Activated T-cell treated with anti-CD3 and anti-CD28 coated beads, Interleukin-2, amount 50 U/mL, for 4 hours (primary cell): ENCODE data around the gene FOXP1. TPM values are rescaled to one million over a fixed set of nuclear protein-coding genes. Genes with fewer than 3 reads are reported as not detected.

ENCODE experiments used
- ATAC-seq, 2 donors: fragments of 200-7000 bp; cut with Tn5 transposase; one replicate each; pipeline ENCODE4 v1.10.0; 2021
- DNase-seq: peaks from one replicate; pipeline ENCODE4 v3.0.0-alpha.2; 2020
- H3K27me3 Mint-ChIP-seq: one replicate; pipeline ENCODE4 v1.8.0; 2021; ENCODE audit warnings: low read depth, mixed read lengths
- H3K36me3 Mint-ChIP-seq: one replicate; pipeline ENCODE4 v1.8.0; 2022; ENCODE audit warnings: mixed read lengths; ENCODE audit not compliant: insufficient read depth
- H3K4me1 Mint-ChIP-seq: one replicate; pipeline ENCODE4 v1.8.0; 2021; ENCODE audit warnings: low read depth, mixed read lengths
- H3K4me3 Mint-ChIP-seq: one replicate; pipeline ENCODE4 v1.8.0; 2021; ENCODE audit warnings: mild to moderate bottlenecking, moderate library complexity, mixed read lengths
- H3K9me3 Mint-ChIP-seq: one replicate; pipeline ENCODE4 v1.8.0; 2021; ENCODE audit warnings: mixed read lengths
- total RNA-seq, 3 donors: library from RNA; stranded (reverse); gene quantifications; one replicate each; pipeline ENCODE4 v1.2.1, GENCODE V29; 2021

FOXP1 gene
- total RNA-seq, 3 donors from 2014 or later = 251 to 263 (median 256) TPM

- Mint-ChIP-seq H3K4me3 (peak overlapping the region; percentile 5), H3K4me1 (peaks cover 88% of the 10 kb centered on the region), H3K36me3 (peaks cover 4% of the 10 kb centered on the region), H3K27me3 (no peaks in the 10 kb centered on the region), H3K9me3 (no peaks in the 10 kb centered on the region)
- peak; percentile 21 to 23 for ATAC-seq
- DNase-seq = no peak
Observed at GRCh38 chr3:71416876-71417275, 166.7 kb downstream of the FOXP1 start.

GRCh38 chr3:71415681-71416122 lies 167.8 kb downstream of the FOXP1 start:
- H3K4me3 Mint-ChIP-seq = peak overlapping the region; percentile 45
- ATAC-seq (peak in 1 of 2 donors; percentile 18), DNase-seq (no peak)
- peaks cover 84% of the 10 kb centered on the region for H3K4me1 Mint-ChIP-seq
- H3K27me3 Mint-ChIP-seq = no peaks in the 10 kb centered on the region
- no peaks in the 10 kb centered on the region for H3K9me3 Mint-ChIP-seq
- H3K36me3 Mint-ChIP-seq = peaks cover 8% of the 10 kb centered on the region

- DNase-seq (no peak), ATAC-seq (no peak)
- no peaks in the 10 kb centered on the region for H3K9me3 Mint-ChIP-seq
- H3K4me3 Mint-ChIP-seq = no peak overlapping the region
- peaks cover 6% of the 10 kb centered on the region for H3K36me3 Mint-ChIP-seq
- peaks cover 89% of the 10 kb centered on the region for H3K4me1 Mint-ChIP-seq
- no peaks in the 10 kb centered on the region for H3K27me3 Mint-ChIP-seq
Observed at GRCh38 chr3:71414189-71414927, 169.2 kb downstream of the FOXP1 start.

GRCh38 chr3:71413572-71413971 lies 170.0 kb downstream of the FOXP1 start:
- ATAC-seq (no peak), DNase-seq (no peak)
- Mint-ChIP-seq H3K36me3 (peaks cover 6% of the 10 kb centered on the region), H3K9me3 (no peaks in the 10 kb centered on the region), H3K4me3 (no peak overlapping the region), H3K27me3 (no peaks in the 10 kb centered on the region), H3K4me1 (peaks cover 90% of the 10 kb centered on the region)

- no peak overlapping the region for H3K4me3 Mint-ChIP-seq
- peaks cover 26% of the 10 kb centered on the region for H3K36me3 Mint-ChIP-seq
- ATAC-seq (no peak), DNase-seq (no peak)
- peaks cover 74% of the 10 kb centered on the region for H3K4me1 Mint-ChIP-seq
- no peaks in the 10 kb centered on the region for H3K9me3 Mint-ChIP-seq
- no peaks in the 10 kb centered on the region for H3K27me3 Mint-ChIP-seq
Observed at GRCh38 chr3:71409352-71409751, 174.2 kb downstream of the FOXP1 start.

GRCh38 chr3:71408903-71409302 lies 174.6 kb downstream of the FOXP1 start:
- ATAC-seq (no peak), DNase-seq (no peak)
- no peaks in the 10 kb centered on the region for H3K27me3 Mint-ChIP-seq
- no peak overlapping the region for H3K4me3 Mint-ChIP-seq
- H3K4me1 Mint-ChIP-seq = peaks cover 70% of the 10 kb centered on the region
- no peaks in the 10 kb centered on the region for H3K9me3 Mint-ChIP-seq
- peaks cover 26% of the 10 kb centered on the region for H3K36me3 Mint-ChIP-seq

- ATAC-seq = no peak
- Mint-ChIP-seq H3K4me3 (no peak overlapping the region), H3K36me3 (peaks cover 26% of the 10 kb centered on the region), H3K9me3 (no peaks in the 10 kb centered on the region), H3K27me3 (no peaks in the 10 kb centered on the region), H3K4me1 (peaks cover 67% of the 10 kb centered on the region)
- no peak for DNase-seq
Observed at GRCh38 chr3:71407823-71408222, 175.7 kb downstream of the FOXP1 start.

- H3K4me1 Mint-ChIP-seq = peaks cover 68% of the 10 kb centered on the region
Observed at GRCh38 chr3:71406972-71407810, 176.3 kb downstream of the FOXP1 start.

GRCh38 chr3:71402911-71403310 lies 180.6 kb downstream of the FOXP1 start:
- Mint-ChIP-seq H3K4me3 (no peak overlapping the region), H3K27me3 (no peaks in the 10 kb centered on the region), H3K36me3 (peaks cover 22% of the 10 kb centered on the region), H3K4me1 (peaks cover 73% of the 10 kb centered on the region), H3K9me3 (no peaks in the 10 kb centered on the region)
- no peak for ATAC-seq
- DNase-seq = no peak

More at GRCh38 chr3:71406972-71407810, 176.3 kb downstream of the FOXP1 start:
- H3K9me3 Mint-ChIP-seq = no peaks in the 10 kb centered on the region
- H3K27me3 Mint-ChIP-seq = no peaks in the 10 kb centered on the region
- no peak for ATAC-seq
- no peak overlapping the region for H3K4me3 Mint-ChIP-seq
- peaks cover 26% of the 10 kb centered on the region for H3K36me3 Mint-ChIP-seq
- DNase-seq = no peak

GRCh38 chr3:71402280-71402679 lies 181.2 kb downstream of the FOXP1 start:
- no peaks in the 10 kb centered on the region for H3K27me3 Mint-ChIP-seq
- peaks cover 18% of the 10 kb centered on the region for H3K36me3 Mint-ChIP-seq
- no peak for ATAC-seq
- peaks cover 73% of the 10 kb centered on the region for H3K4me1 Mint-ChIP-seq
- no peak overlapping the region for H3K4me3 Mint-ChIP-seq
- no peak for DNase-seq
- no peaks in the 10 kb centered on the region for H3K9me3 Mint-ChIP-seq

- ATAC-seq = no peak
- no peak for DNase-seq
- peaks cover 16% of the 10 kb centered on the region for H3K36me3 Mint-ChIP-seq
- no peaks in the 10 kb centered on the region for H3K27me3 Mint-ChIP-seq
- H3K4me1 Mint-ChIP-seq = peaks cover 74% of the 10 kb centered on the region
- no peak overlapping the region for H3K4me3 Mint-ChIP-seq
- no peaks in the 10 kb centered on the region for H3K9me3 Mint-ChIP-seq
Observed at GRCh38 chr3:71401695-71402231, 181.8 kb downstream of the FOXP1 start.

- Mint-ChIP-seq H3K36me3 (peaks cover 11% of the 10 kb centered on the region), H3K4me1 (peaks cover 74% of the 10 kb centered on the region), H3K27me3 (no peaks in the 10 kb centered on the region), H3K4me3 (peak overlapping the region; percentile 2), H3K9me3 (no peaks in the 10 kb centered on the region)
- no peak for DNase-seq
- no peak for ATAC-seq
Observed at GRCh38 chr3:71400986-71401451, 182.5 kb downstream of the FOXP1 start.

- no peak for DNase-seq
- H3K4me1 Mint-ChIP-seq = peaks cover 77% of the 10 kb centered on the region
- no peaks in the 10 kb centered on the region for H3K27me3 Mint-ChIP-seq
- H3K36me3 Mint-ChIP-seq = peaks cover 7% of the 10 kb centered on the region
- H3K4me3 Mint-ChIP-seq = no peak overlapping the region
- no peak for ATAC-seq
- no peaks in the 10 kb centered on the region for H3K9me3 Mint-ChIP-seq
Observed at GRCh38 chr3:71399478-71399877, 184.1 kb downstream of the FOXP1 start.

- ATAC-seq = peak; percentile 85 to 90
Observed at GRCh38 chr3:71398157-71398836, 185.2 kb downstream of the FOXP1 start.

More at GRCh38 chr3:71398157-71398836, 185.2 kb downstream of the FOXP1 start:
- H3K4me1 Mint-ChIP-seq = peaks cover 84% of the 10 kb centered on the region
- no peaks in the 10 kb centered on the region for H3K27me3 Mint-ChIP-seq
- DNase-seq = peak; percentile 28
- peaks cover 6% of the 10 kb centered on the region for H3K36me3 Mint-ChIP-seq
- H3K4me3 Mint-ChIP-seq = peak overlapping the region; percentile 74
- H3K9me3 Mint-ChIP-seq = no peaks in the 10 kb centered on the region
